Measurements from ENCODE around the gene RORC.

The RORC gene

GRCh38 chr1:151849126-151849525, 17.5 kb upstream of the RORC start:
- no peak for DNase-seq (ENCODE audit: extremely low read depth in 1 of 2, low read depth in 1 of 2)

GRCh38 chr1:151847867-151848596, 16.4 kb upstream of the RORC start:
- no peak for DNase-seq (ENCODE audit: extremely low read depth in 1 of 2, low read depth in 1 of 2)

- no peak for DNase-seq (ENCODE audit: extremely low read depth in 1 of 2, low read depth in 1 of 2)
Measured at GRCh38 chr1:151846686-151847237, 15.2 kb upstream of the RORC start.

- peak in 1 of 2 donors; percentile 34 for DNase-seq (ENCODE audit: extremely low read depth in 1 of 2, low read depth in 1 of 2)
Measured at GRCh38 chr1:151846062-151846568, 14.5 kb upstream of the RORC start.

GRCh38 chr1:151843398-151843797, 11.8 kb upstream of the RORC start:
- no peak for DNase-seq (ENCODE audit: extremely low read depth in 1 of 2, low read depth in 1 of 2)

- DNase-seq (ENCODE audit: extremely low read depth in 1 of 2, low read depth in 1 of 2) = no peak
Measured at GRCh38 chr1:151841141-151841540, 9.5 kb upstream of the RORC start.

- no peak for DNase-seq (ENCODE audit: extremely low read depth in 1 of 2, low read depth in 1 of 2)
Measured at GRCh38 chr1:151840421-151840820, 8.8 kb upstream of the RORC start.

GRCh38 chr1:151839457-151840403, 8.1 kb upstream of the RORC start, which contains the start of gene C2CD4D:
TSS of gene C2CD4D (minus strand) at chr1:151839820. CDS start at chr1:151838989, 831 bp downstream.
- peak in 1 of 2 donors; percentile 55 for DNase-seq (ENCODE audit: extremely low read depth in 1 of 2, low read depth in 1 of 2)

- DNase-seq (ENCODE audit: extremely low read depth in 1 of 2, low read depth in 1 of 2) = no peak
Measured at GRCh38 chr1:151839082-151839412, 7.4 kb upstream of the RORC start.

- DNase-seq (ENCODE audit: extremely low read depth in 1 of 2, low read depth in 1 of 2) = peak in 1 of 2 donors; percentile 20
Measured at GRCh38 chr1:151838222-151839081, 6.8 kb upstream of the RORC start.

GRCh38 chr1:151837884-151838221, 6.3 kb upstream of the RORC start:
- no peak for DNase-seq (ENCODE audit: extremely low read depth in 1 of 2, low read depth in 1 of 2)

- peak in 1 of 2 donors; percentile 46 for DNase-seq (ENCODE audit: extremely low read depth in 1 of 2, low read depth in 1 of 2)
Measured at GRCh38 chr1:151837197-151837596, 5.6 kb upstream of the RORC start.

- DNase-seq (ENCODE audit: extremely low read depth in 1 of 2, low read depth in 1 of 2) = no peak
Measured at GRCh38 chr1:151835596-151835995, 4.0 kb upstream of the RORC start.

GRCh38 chr1:151834239-151834638, 2.6 kb upstream of the RORC start:
- DNase-seq (ENCODE audit: extremely low read depth in 1 of 2, low read depth in 1 of 2) = no peak

GRCh38 chr1:151833172-151833900, 1.7 kb upstream of the RORC start:
- DNase-seq (ENCODE audit: extremely low read depth in 1 of 2, low read depth in 1 of 2) = no peak

GRCh38 chr1:151832318-151832980, 847 bp upstream of the RORC start:
- DNase-seq (ENCODE audit: extremely low read depth in 1 of 2, low read depth in 1 of 2) = no peak

GRCh38 chr1:151831256-151831591, 378 bp downstream of the RORC start:
- no peak for DNase-seq (ENCODE audit: extremely low read depth in 1 of 2, low read depth in 1 of 2)

- DNase-seq (ENCODE audit: extremely low read depth in 1 of 2, low read depth in 1 of 2) = no peak
Measured at GRCh38 chr1:151830055-151830454, 1.5 kb downstream of the RORC start.

GRCh38 chr1:151829352-151830046, 2.1 kb downstream of the RORC start:
- DNase-seq (ENCODE audit: extremely low read depth in 1 of 2, low read depth in 1 of 2) = no peak
